22Rv1 (cell line): ENCODE results near the gene TNRC18.
A peak's percentile ranks its signal among the peaks of the same experiment; 100 is the strongest.

Source experiments
- H3K27ac ChIP-seq: fragments of 450-650 bp; 2 replicates; pipeline ENCODE4 v1.5.1; 2017
- ZFX ChIP-seq: fragments of 450-650 bp; IDR thresholded peaks from 2 replicates; pipeline ENCODE4 v1.6.1; 2017; ENCODE audit warnings: antibody characterized with exemption, borderline replicate concordance
- TF ChIP-seq, protein P1 (sequence below): fragments of 450-650 bp; IDR thresholded peaks from 2 replicates; pipeline ENCODE4 v1.5.1; 2017; ENCODE audit warnings: mild to moderate bottlenecking

The TNRC18 gene

GRCh38 chr7:5420881-5421713 lies 2.5 kb downstream of the TNRC18 start:
- H3K27ac ChIP-seq, result peak overlapping the region; percentile 100

DNA sequence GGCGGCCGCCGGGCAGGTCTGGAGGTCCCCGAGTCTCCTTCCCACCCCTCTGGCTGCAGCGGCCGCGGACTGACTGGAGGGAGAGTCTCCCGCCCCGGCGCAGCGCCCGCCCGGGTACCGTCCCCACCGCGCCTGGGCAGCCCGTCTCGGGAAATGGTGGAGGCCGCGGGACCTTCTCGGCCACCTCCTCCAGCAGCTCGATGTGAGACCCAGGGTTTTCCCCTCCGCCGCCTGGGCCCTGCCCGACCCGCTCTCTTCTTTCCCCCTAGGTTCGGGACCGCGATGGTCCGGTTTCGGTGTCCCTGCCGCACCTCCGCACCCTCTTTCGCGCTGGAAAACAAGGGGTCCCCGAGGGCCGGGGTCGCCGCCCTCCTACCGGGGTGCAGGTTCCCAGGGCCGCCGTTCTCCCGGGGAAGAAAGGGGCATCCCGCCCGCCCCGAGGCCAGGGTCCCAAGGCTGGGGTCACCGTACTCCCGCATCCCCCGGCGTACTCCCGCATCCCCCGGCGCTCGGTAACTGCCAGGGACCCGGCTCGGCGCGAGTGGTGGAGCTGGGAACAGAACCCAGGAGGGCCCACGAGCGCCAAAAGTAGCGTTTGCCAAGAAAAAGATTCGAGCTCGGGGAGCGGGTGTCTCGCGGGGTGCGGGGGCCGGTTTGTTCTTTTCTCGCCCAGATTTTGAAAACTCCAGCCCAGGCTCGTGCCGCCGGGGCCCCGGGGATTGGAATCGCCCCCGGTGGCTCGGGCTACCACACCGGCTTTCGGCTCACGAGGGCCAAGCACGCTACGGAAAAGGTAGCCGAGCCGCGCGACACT lies 3.4 kb downstream of the TNRC18 start:
- peak overlapping the region; percentile 100 for H3K27ac ChIP-seq
- TF ChIP-seq, protein P1, sequence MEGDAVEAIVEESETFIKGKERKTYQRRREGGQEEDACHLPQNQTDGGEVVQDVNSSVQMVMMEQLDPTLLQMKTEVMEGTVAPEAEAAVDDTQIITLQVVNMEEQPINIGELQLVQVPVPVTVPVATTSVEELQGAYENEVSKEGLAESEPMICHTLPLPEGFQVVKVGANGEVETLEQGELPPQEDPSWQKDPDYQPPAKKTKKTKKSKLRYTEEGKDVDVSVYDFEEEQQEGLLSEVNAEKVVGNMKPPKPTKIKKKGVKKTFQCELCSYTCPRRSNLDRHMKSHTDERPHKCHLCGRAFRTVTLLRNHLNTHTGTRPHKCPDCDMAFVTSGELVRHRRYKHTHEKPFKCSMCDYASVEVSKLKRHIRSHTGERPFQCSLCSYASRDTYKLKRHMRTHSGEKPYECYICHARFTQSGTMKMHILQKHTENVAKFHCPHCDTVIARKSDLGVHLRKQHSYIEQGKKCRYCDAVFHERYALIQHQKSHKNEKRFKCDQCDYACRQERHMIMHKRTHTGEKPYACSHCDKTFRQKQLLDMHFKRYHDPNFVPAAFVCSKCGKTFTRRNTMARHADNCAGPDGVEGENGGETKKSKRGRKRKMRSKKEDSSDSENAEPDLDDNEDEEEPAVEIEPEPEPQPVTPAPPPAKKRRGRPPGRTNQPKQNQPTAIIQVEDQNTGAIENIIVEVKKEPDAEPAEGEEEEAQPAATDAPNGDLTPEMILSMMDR, result no peak
- no peak for TF ChIP-seq ZFX

More at GRCh38 chr7:5420881-5421713, 2.5 kb downstream of the TNRC18 start:
- TF ChIP-seq, protein P1, result no peak
- TF ChIP-seq ZFX, result no peak

- peak overlapping the region; percentile 100 for H3K27ac ChIP-seq
- TF ChIP-seq, protein P1, result no peak
- TF ChIP-seq ZFX, result no peak
Observed at GRCh38 chr7:5419539-5420066, 4.0 kb downstream of the TNRC18 start.

DNA sequence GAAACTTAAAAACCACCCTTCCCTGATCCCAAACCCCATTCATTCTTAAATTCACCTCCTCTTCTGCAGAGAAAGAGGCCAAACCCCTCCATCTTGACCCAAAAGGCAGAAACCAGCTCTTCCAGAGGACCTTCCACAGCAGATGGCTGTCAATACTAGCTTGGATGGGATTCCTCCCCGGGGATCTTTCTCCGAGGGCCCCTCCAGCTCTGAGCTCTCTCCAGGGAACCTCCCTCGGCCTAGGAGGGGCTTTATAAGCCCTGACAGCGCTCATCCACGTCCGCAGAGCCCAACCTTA lies 5.4 kb downstream of the TNRC18 start:
- TF ChIP-seq, protein P1, result no peak
- no peak for TF ChIP-seq ZFX
- peak overlapping the region; percentile 100 for H3K27ac ChIP-seq

- TF ChIP-seq ZFX, result no peak
- TF ChIP-seq, protein P1, result no peak
- H3K27ac ChIP-seq, result peak overlapping the region; percentile 100
Observed at GRCh38 chr7:5417106-5418071, 6.2 kb downstream of the TNRC18 start.

GRCh38 chr7:5414916-5415315 lies 8.7 kb downstream of the TNRC18 start:
- 0 out of 2 replicates have a peak overlapping the region, but pooled peaks have one; percentile 17 for H3K27ac ChIP-seq
- no peak for TF ChIP-seq ZFX
- TF ChIP-seq, protein P1, result no peak
